ENCODE results near the gene TBX18. TPM values are rescaled to one million over a fixed set of nuclear protein-coding genes. Genes with fewer than 3 reads are reported as not detected.
A peak's percentile ranks its signal among the peaks of the same experiment; 100 is the strongest.

Gene TBX18
- total RNA-seq, 1 experiment from 2014 or later = 14.4 TPM

GRCh38 chr6:84728602-84729001 lies 35.8 kb downstream of the TBX18 start:
- DNase-seq (ENCODE audit: low read depth, low spot score) = peak; percentile 15
- no peak overlapping the region for H3K4me2 ChIP-seq (ENCODE audit: low read length)
- intact Hi-C loops (cut with micrococcal nuclease) = no loop called here
- H3K4me3 ChIP-seq (replicated peaks in 1 of 2; ENCODE audit: low read depth in 1 of 2, low read length in 2 of 2) = no peak overlapping the region
- H3K9me3 ChIP-seq (ENCODE audit: control insufficient read depth in 1 of 2, insufficient read depth in 1 of 2, low read depth in 1 of 2, low read length in 2 of 2) = no peaks in the 10 kb centered on the region
- no peak overlapping the region for H3K27ac ChIP-seq (ENCODE audit: low read depth, low read length)
- no peak overlapping the region for H2AFZ ChIP-seq (ENCODE audit: low read depth, low read length, poor library complexity, severe bottlenecking)
- BruUV-seq (replicated peaks) = no TSS peak
- H3K79me2 ChIP-seq (ENCODE audit: insufficient read depth, low read length) = no peaks in the 10 kb centered on the region
- ChIA-PET POLR2A (no interaction called here), RAD21 (ENCODE audit: low non-redundant PET in 1 of 2, low total read pairs in 2 of 2, uncharacterized antibody in 2 of 2, unreplicated experiment in 2 of 2) (no interaction called here), CTCF (interaction anchor here (1.0 to 1.3 kb wide), 3 partner anchors 11 to 306 kb away, joined by 3 to 6 read pairs (median 3); no protein-coding TSS in a partner anchor)
- TF ChIP-seq, protein P1, sequence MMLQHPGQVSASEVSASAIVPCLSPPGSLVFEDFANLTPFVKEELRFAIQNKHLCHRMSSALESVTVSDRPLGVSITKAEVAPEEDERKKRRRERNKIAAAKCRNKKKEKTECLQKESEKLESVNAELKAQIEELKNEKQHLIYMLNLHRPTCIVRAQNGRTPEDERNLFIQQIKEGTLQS (IDR thresholded peaks at IDR 0.05) = no peak
- TF ChIP-seq RAD21 (IDR thresholded peaks at IDR 0.05; ENCODE audit: low read depth) = peak; percentile 39
- TF ChIP-seq POLR2A (IDR thresholded peaks at IDR 0.05; ENCODE audit: borderline replicate concordance, extremely low read depth, insufficient read depth, insufficient read length) = no peak
- 0 out of 2 replicates have a peak, but pooled peaks have one; percentile 17 for TF ChIP-seq SRF (IDR thresholded peaks at IDR 0.05; ENCODE audit: low read depth)
- TF ChIP-seq CTCF (IDR thresholded peaks at IDR 0.05 in 2 of 3, conservative IDR thresholded peaks at IDR 0.05 in 1 of 3; ENCODE audit: borderline replicate concordance in 1 of 3, insufficient read depth in 1 of 3, low read depth in 2 of 3, low read length in 2 of 3) = peak in 2 of 3 experiments; percentile 48 to 56; a peak in 5 of 6 replicates
- TF ChIP-seq, protein P2, sequence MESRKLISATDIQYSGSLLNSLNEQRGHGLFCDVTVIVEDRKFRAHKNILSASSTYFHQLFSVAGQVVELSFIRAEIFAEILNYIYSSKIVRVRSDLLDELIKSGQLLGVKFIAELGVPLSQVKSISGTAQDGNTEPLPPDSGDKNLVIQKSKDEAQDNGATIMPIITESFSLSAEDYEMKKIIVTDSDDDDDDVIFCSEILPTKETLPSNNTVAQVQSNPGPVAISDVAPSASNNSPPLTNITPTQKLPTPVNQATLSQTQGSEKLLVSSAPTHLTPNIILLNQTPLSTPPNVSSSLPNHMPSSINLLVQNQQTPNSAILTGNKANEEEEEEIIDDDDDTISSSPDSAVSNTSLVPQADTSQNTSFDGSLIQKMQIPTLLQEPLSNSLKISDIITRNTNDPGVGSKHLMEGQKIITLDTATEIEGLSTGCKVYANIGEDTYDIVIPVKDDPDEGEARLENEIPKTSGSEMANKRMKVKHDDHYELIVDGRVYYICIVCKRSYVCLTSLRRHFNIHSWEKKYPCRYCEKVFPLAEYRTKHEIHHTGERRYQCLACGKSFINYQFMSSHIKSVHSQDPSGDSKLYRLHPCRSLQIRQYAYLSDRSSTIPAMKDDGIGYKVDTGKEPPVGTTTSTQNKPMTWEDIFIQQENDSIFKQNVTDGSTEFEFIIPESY (IDR thresholded peaks at IDR 0.05; ENCODE audit: extremely low read depth, insufficient replicate concordance, low read length) = no peak
- no peaks in the 10 kb centered on the region for H3K27me3 ChIP-seq (ENCODE audit: insufficient read depth, low read length)
- H3K4me1 ChIP-seq (ENCODE audit: control insufficient read depth in 1 of 2, insufficient read depth in 2 of 2, low read length in 2 of 2) = no peaks in the 10 kb centered on the region
- no peaks in the 10 kb centered on the region for H3K36me3 ChIP-seq (ENCODE audit: control insufficient read depth in 1 of 2, insufficient read depth in 2 of 2, low read length in 2 of 2)
- H3K9me2 ChIP-seq (ENCODE audit: insufficient read depth) = no peaks in the 10 kb centered on the region
- no peaks in the 10 kb centered on the region for H4K20me1 ChIP-seq (ENCODE audit: insufficient read depth)
- ATAC-seq = peak; percentile 72
- no peak overlapping the region for H3K9ac ChIP-seq (ENCODE audit: low read length)

Measured in HCT116 (cell line).